BJ (cell line): ENCODE measurements around the gene UGT1A3. TPM values are rescaled to one million over a fixed set of nuclear protein-coding genes. Genes with fewer than 3 reads are reported as not detected.

Experiments
- CTCF ChIA-PET: fragments of 350-600 bp; formaldehyde crosslinking; extraction: SDS; loops from one replicate; lab custom pipeline; 2021; ENCODE audit warnings: antibody characterized with exemption, inconsistent platforms; lab: Yijun Ruan, JAX
- POLR2A ChIA-PET: fragments of 300-600 bp; sonication (Branson Sonifier 250); formaldehyde crosslinking; extraction: SDS; loops from one replicate; lab custom pipeline; 2021; ENCODE audit warnings: antibody characterized with exemption; lab: Charles Lee
- DNase-seq: peaks from one replicate; pipeline ENCODE4 v3.0.0-alpha.2; 2011; ENCODE audit warnings: low read depth
- H3K27me3 ChIP-seq: 2 replicates; pipeline ENCODE4 v1.6.0; 2011; ENCODE audit warnings: low read length; ENCODE audit not compliant: control insufficient read depth, insufficient read depth
- H3K36me3 ChIP-seq: 2 replicates; pipeline ENCODE4 v1.5.1; 2011; ENCODE audit warnings: low read length; ENCODE audit not compliant: control insufficient read depth, insufficient read depth
- H3K4me3 ChIP-seq: 2 replicates; pipeline ENCODE4 v1.5.1; 2011; ENCODE audit warnings: low read depth, mild to moderate bottlenecking, control low read depth, low read length
- polyA plus RNA-seq: library from polyadenylated mRNA; depleted of rRNA; stranded (reverse); fragments of >200 nt; gene quantifications from 2 replicates; pipeline ENCODE4 v1.2.3, GENCODE V29; 2011
- TF ChIP-seq, protein P1 (sequence below): IDR thresholded peaks from 2 replicates; pipeline ENCODE4 v1.5.1; 2011; ENCODE audit warnings: low read depth, mild to moderate bottlenecking, control low read depth, inconsistent platforms, low read length, moderate library complexity; ENCODE audit not compliant: insufficient read depth

The UGT1A3 gene
- polyA plus RNA-seq, 1 experiment, result not detected

DNA sequence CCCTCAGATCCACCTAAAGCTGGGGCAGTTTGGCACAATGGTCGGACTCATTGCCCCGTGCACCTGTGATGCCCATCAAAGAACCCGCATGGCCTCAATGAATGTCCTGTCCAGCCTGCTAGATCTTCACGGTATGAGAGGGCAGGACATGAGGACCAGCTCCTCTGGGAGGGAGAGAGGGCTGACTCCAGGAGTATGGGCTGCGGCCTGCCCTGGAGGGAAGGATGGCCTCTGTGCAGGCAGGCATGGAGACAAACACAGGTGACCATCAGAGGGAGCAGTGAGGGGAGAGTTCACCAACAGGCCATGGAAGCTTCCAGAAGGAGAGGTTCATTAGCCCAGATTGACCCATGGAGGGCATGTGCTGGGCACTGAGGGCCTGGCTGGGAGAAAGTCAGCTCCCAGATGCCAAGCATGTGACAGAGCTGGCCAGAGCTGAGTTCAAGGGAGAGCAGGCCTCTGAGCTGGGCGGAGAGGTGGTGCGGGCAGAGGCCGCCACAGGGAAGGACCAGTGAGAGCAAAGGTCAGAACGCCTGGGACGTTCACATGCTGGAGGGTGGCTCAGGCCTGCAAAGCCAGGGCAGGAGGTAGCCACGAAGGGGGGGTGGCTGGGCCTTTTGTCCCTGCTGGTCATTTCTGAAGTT lies 89.3 kb downstream of the UGT1A3 start:
- Histone ChIP-seq H3K4me3 (no peak overlapping the region), H3K36me3 (no peaks in the 10 kb centered on the region), H3K27me3 (0 out of 2 replicates have a peak, but pooled peaks cover 1% of the 10 kb centered on the region)
- ChIA-PET POLR2A (no interaction called here), CTCF (no interaction called here)
- DNase-seq, result no peak
- TF ChIP-seq, protein P1, sequence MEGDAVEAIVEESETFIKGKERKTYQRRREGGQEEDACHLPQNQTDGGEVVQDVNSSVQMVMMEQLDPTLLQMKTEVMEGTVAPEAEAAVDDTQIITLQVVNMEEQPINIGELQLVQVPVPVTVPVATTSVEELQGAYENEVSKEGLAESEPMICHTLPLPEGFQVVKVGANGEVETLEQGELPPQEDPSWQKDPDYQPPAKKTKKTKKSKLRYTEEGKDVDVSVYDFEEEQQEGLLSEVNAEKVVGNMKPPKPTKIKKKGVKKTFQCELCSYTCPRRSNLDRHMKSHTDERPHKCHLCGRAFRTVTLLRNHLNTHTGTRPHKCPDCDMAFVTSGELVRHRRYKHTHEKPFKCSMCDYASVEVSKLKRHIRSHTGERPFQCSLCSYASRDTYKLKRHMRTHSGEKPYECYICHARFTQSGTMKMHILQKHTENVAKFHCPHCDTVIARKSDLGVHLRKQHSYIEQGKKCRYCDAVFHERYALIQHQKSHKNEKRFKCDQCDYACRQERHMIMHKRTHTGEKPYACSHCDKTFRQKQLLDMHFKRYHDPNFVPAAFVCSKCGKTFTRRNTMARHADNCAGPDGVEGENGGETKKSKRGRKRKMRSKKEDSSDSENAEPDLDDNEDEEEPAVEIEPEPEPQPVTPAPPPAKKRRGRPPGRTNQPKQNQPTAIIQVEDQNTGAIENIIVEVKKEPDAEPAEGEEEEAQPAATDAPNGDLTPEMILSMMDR, result no peak

- POLR2A ChIA-PET, result no interaction called here
- H3K27me3 ChIP-seq, result no peaks in the 10 kb centered on the region
- no peak for DNase-seq
- H3K36me3 ChIP-seq, result no peaks in the 10 kb centered on the region
- no peak overlapping the region for H3K4me3 ChIP-seq
- TF ChIP-seq, protein P1, result no peak
- CTCF ChIA-PET, result interaction anchor here (1.0 kb wide), 1 partner anchor 52 kb away, joined by 3 read pairs; no protein-coding TSS in a partner anchor
Observed at GRCh38 chr2:233818639-233819621, 90.1 kb downstream of the UGT1A3 start.

DNA sequence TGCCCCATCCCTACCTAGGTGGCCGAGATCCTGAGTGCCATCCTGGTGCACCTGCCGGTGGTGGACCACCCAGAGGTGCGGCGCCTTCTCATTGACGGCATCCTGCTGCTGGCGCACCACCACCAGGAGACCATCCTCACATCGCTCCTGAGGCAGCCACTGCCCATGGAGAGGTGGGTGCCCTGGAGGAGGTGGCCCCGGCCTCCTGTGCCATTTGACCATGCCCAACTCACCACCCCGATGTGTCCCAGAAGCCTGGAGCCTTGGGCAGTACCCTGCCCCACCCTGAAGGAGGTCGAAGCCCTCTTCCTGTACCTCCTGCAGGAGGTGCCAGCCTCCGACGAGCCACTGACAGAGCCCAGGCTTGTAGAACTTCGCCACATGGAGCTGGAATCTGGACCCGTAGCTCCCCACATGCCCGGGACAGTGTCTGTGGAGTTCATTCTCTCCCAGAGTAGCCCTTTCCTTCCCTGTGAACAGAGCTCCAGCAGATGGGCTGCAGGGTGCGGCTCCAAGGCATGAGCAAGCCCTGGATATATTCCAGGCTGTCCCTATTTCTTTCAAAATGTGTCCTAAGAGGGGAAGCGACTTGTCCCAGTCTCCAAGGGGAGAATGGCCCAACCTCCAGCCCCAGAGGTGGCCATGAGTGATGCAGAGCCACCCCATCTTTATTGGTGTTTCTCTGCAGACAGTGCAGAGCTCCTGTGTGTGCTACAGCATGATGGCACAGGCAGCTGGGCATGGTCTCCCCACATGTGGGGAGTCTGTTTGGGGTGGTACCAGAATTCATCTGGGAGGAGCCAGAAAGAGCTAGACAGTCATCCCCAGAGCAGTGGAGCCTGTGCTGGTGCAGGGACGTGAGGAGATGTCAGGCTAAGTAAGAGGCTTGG lies 91.3 kb downstream of the UGT1A3 start:
- no peak overlapping the region for H3K4me3 ChIP-seq
- ChIA-PET CTCF (interaction anchor here (1.0 kb wide), 1 partner anchor 53 kb away, joined by 3 read pairs; no protein-coding TSS in a partner anchor), POLR2A (no interaction called here)
- no peak for DNase-seq
- no peaks in the 10 kb centered on the region for H3K27me3 ChIP-seq
- TF ChIP-seq, protein P1, result no peak
- no peaks in the 10 kb centered on the region for H3K36me3 ChIP-seq

GRCh38 chr2:233820774-233821105 lies 91.9 kb downstream of the UGT1A3 start:
- Histone ChIP-seq H3K27me3 (no peaks in the 10 kb centered on the region), H3K4me3 (no peak overlapping the region), H3K36me3 (no peaks in the 10 kb centered on the region)
- TF ChIP-seq, protein P1, result no peak
- ChIA-PET POLR2A (no interaction called here), CTCF (no interaction called here)
- no peak for DNase-seq
